ENCODE results near the gene LCT.
A peak's percentile ranks its signal among the peaks of the same experiment; 100 is the strongest.
"Not testable (repeated sequence)": the region's sequence is repeated elsewhere in the genome, so short reads cannot be mapped to it uniquely, and the experiment has no call there.

The LCT gene

GRCh38 chr2:135798275-135798705, 38.7 kb downstream of the LCT start:
- DNase-seq: no peak

GRCh38 chr2:135797497-135798274, 39.3 kb downstream of the LCT start:
- DNase-seq: peak in 38 of 58 donors; percentile 4 to 61 (median 14)

GRCh38 chr2:135796606-135797005, 40.4 kb downstream of the LCT start:
- DNase-seq: no peak

- not testable (repeated sequence) for DNase-seq
Measured at GRCh38 chr2:135795641-135796040, 41.3 kb downstream of the LCT start.

GRCh38 chr2:135792401-135793150, 44.4 kb downstream of the LCT start:
- no peak for DNase-seq

GRCh38 chr2:135791418-135792190, 45.4 kb downstream of the LCT start:
- no peak for DNase-seq

- DNase-seq: no peak
Measured at GRCh38 chr2:135790423-135790822, 46.6 kb downstream of the LCT start.

GRCh38 chr2:135786823-135787222, 50.2 kb downstream of the LCT start:
- no peak for DNase-seq

- no peak for DNase-seq
Measured at GRCh38 chr2:135785032-135785431, 52.0 kb downstream of the LCT start.

- no peak for DNase-seq
Measured at GRCh38 chr2:135783439-135783838, 53.5 kb downstream of the LCT start.

GRCh38 chr2:135782231-135782630, 54.8 kb downstream of the LCT start:
- DNase-seq: no peak

- no peak for DNase-seq
Measured at GRCh38 chr2:135776367-135776766, 60.6 kb downstream of the LCT start.

- no peak for DNase-seq
Measured at GRCh38 chr2:135775420-135775819, 61.6 kb downstream of the LCT start.

GRCh38 chr2:135773917-135774316, 63.1 kb downstream of the LCT start:
- no peak for DNase-seq

- DNase-seq: no peak
Measured at GRCh38 chr2:135773319-135773718, 63.7 kb downstream of the LCT start.

- DNase-seq: no peak
Measured at GRCh38 chr2:135768863-135769262, 68.1 kb downstream of the LCT start.

GRCh38 chr2:135762530-135762929, 74.5 kb downstream of the LCT start:
- DNase-seq: no peak

GRCh38 chr2:135762022-135762421, 75.0 kb downstream of the LCT start:
- no peak for DNase-seq

- DNase-seq: no peak
Measured at GRCh38 chr2:135756692-135757091, 80.3 kb downstream of the LCT start.

- no peak for DNase-seq
Measured at GRCh38 chr2:135755573-135755972, 81.4 kb downstream of the LCT start.

- DNase-seq: no peak
Measured at GRCh38 chr2:135745545-135745944, 91.4 kb downstream of the LCT start.

- DNase-seq: peak in 1 of 58 donors; percentile 1
Measured at GRCh38 chr2:135744760-135745314, 92.1 kb downstream of the LCT start.
